Measurements from ENCODE around the gene ZFP30.

DNA sequence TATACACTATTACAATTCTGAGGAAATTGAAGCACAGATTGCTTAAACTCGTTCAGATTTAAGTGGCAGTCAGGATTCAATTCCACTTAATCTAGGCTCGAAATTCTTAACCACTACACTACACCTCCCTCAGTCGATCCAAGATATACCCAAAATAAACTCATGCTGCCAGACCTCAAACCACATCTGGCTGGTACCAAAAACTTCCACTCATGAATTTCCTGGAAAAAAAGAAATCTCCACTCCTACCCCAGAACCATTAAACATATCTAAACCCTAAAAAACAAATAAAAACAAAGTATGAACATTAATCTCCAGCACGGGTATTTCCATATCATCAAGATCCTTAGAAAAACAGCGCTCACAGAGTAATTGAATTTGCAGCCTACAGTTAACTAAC, 1.1 kb downstream of the ZFP30 start:
- TF ChIP-seq, protein P1, sequence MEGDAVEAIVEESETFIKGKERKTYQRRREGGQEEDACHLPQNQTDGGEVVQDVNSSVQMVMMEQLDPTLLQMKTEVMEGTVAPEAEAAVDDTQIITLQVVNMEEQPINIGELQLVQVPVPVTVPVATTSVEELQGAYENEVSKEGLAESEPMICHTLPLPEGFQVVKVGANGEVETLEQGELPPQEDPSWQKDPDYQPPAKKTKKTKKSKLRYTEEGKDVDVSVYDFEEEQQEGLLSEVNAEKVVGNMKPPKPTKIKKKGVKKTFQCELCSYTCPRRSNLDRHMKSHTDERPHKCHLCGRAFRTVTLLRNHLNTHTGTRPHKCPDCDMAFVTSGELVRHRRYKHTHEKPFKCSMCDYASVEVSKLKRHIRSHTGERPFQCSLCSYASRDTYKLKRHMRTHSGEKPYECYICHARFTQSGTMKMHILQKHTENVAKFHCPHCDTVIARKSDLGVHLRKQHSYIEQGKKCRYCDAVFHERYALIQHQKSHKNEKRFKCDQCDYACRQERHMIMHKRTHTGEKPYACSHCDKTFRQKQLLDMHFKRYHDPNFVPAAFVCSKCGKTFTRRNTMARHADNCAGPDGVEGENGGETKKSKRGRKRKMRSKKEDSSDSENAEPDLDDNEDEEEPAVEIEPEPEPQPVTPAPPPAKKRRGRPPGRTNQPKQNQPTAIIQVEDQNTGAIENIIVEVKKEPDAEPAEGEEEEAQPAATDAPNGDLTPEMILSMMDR (conservative IDR thresholded peaks at IDR 0.05 in 1 of 2, IDR thresholded peaks at IDR 0.05 in 1 of 2; ENCODE audit: extremely low read depth in 1 of 2, insufficient read depth in 1 of 2, low read depth in 1 of 2, low read length in 2 of 2): no peak
- no peak for TF ChIP-seq EZH2 (IDR thresholded peaks at IDR 0.05; ENCODE audit: borderline replicate concordance, low read length)

All from mammary epithelial cell (primary cell).